HepG2 (cell line): ENCODE data around the gene EMC9. TPM values are rescaled to one million over a fixed set of nuclear protein-coding genes. Genes with fewer than 3 reads are reported as not detected.

ENCODE experiments used
- EZH2 ChIP-seq: conservative IDR thresholded peaks from 2 replicates; pipeline ENCODE4 v1.6.1; 2012; ENCODE audit warnings: mild to moderate bottlenecking, low read depth, low read length, moderate library complexity
- FOSL1 ChIP-seq: sonication (generic); formaldehyde crosslinking; IDR thresholded peaks from 2 replicates; pipeline ENCODE4 v1.9.0; 2021; ENCODE audit warnings: missing genetic modification reagents, borderline replicate concordance
- FOXM1 ChIP-seq: sonication (generic); formaldehyde crosslinking; IDR thresholded peaks from 2 replicates; pipeline ENCODE4 v1.5.0; 2020; ENCODE audit warnings: missing genetic modification reagents
- HIVEP1 ChIP-seq: sonication (generic); formaldehyde crosslinking; IDR thresholded peaks from 2 replicates; pipeline ENCODE4 v1.4.0; 2020; ENCODE audit warnings: mild to moderate bottlenecking, missing genetic modification reagents
- HOMEZ ChIP-seq: IDR thresholded peaks from 2 replicates; pipeline ENCODE4 v1.6.1; 2016; ENCODE audit warnings: low read depth
- JDP2 ChIP-seq: sonication (generic); formaldehyde crosslinking; IDR thresholded peaks from 2 replicates; pipeline ENCODE4 v1.8.1; 2022; ENCODE audit warnings: missing genetic modification reagents, borderline replicate concordance
- KDM3A ChIP-seq: IDR thresholded peaks from 2 replicates; pipeline ENCODE4 v1.6.1; 2018; ENCODE audit warnings: low read depth, missing compliant biosample characterization
- KDM5B ChIP-seq: sonication (generic); formaldehyde crosslinking; IDR thresholded peaks from 2 replicates; pipeline ENCODE4 v1.4.0; 2020; ENCODE audit warnings: missing genetic modification reagents, mild to moderate bottlenecking, borderline replicate concordance
- KLF13 ChIP-seq: sonication (generic); formaldehyde crosslinking; IDR thresholded peaks from 2 replicates; pipeline ENCODE4 v1.4.0; 2020; ENCODE audit warnings: mild to moderate bottlenecking, missing genetic modification reagents
- MTF2 ChIP-seq: sonication (generic); formaldehyde crosslinking; IDR thresholded peaks from 2 replicates; pipeline ENCODE4 v1.5.0; 2020; ENCODE audit warnings: missing genetic modification reagents, borderline replicate concordance
- NRL ChIP-seq: sonication (generic); formaldehyde crosslinking; IDR thresholded peaks from 2 replicates; pipeline ENCODE4 v1.5.0; 2020; ENCODE audit warnings: missing genetic modification reagents, mild to moderate bottlenecking, moderate library complexity, borderline replicate concordance
- PTBP1 ChIP-seq: fragments of 200-400 bp; formaldehyde crosslinking; IDR thresholded peaks from 2 replicates; pipeline ENCODE4 v1.6.1; 2018; ENCODE audit warnings: low read length, low read depth; ENCODE audit not compliant: poor library complexity, severe bottlenecking
- RARA ChIP-seq: IDR thresholded peaks from 2 replicates; pipeline ENCODE4 v1.6.1; 2016; ENCODE audit warnings: missing genetic modification reagents, missing compliant biosample characterization
- REPIN1 ChIP-seq: sonication (generic); formaldehyde crosslinking; IDR thresholded peaks from 2 replicates; pipeline ENCODE4 v1.8.0; 2022; ENCODE audit warnings: missing genetic modification reagents, low read depth, mild to moderate bottlenecking, borderline replicate concordance
- RNF2 ChIP-seq: fragments of 450-650 bp; conservative IDR thresholded peaks from 2 replicates; pipeline ENCODE4 v1.6.1; 2016; ENCODE audit warnings: low read depth
- RXRA ChIP-seq: sonication (generic); formaldehyde crosslinking; IDR thresholded peaks from 2 replicates; pipeline ENCODE4 v1.5.1; 2020; ENCODE audit warnings: missing genetic modification reagents
- SIX4 ChIP-seq: sonication (generic); formaldehyde crosslinking; IDR thresholded peaks from 2 replicates; pipeline ENCODE4 v1.4.0; 2020; ENCODE audit warnings: missing genetic modification reagents
- SNAPC2 ChIP-seq: sonication (generic); formaldehyde crosslinking; IDR thresholded peaks from 2 replicates; pipeline ENCODE4 v1.8.1; 2022; ENCODE audit warnings: mild to moderate bottlenecking, missing genetic modification reagents
- ZBTB7B ChIP-seq: sonication (generic); formaldehyde crosslinking; IDR thresholded peaks from 2 replicates; pipeline ENCODE4 v1.4.0; 2020; ENCODE audit warnings: missing genetic modification reagents
- ZFAT ChIP-seq: sonication (generic); formaldehyde crosslinking; conservative IDR thresholded peaks from 2 replicates; pipeline ENCODE4 v1.8.1; 2023; ENCODE audit warnings: missing genetic modification reagents, inconsistent platforms
- ZFY ChIP-seq: sonication (generic); formaldehyde crosslinking; IDR thresholded peaks from 2 replicates; pipeline ENCODE4 v1.4.0; 2020; ENCODE audit warnings: missing genetic modification reagents
- ZKSCAN1 ChIP-seq: fragments of 150-350 bp; IDR thresholded peaks from 2 replicates; pipeline ENCODE4 v1.6.1; 2014; ENCODE audit warnings: low read length
- ZNF18 ChIP-seq: sonication (generic); formaldehyde crosslinking; IDR thresholded peaks from 2 replicates; pipeline ENCODE4 v1.8.0; 2022; ENCODE audit warnings: mild to moderate bottlenecking, missing genetic modification reagents; ENCODE audit not compliant: insufficient replicate concordance
- ZNF354B ChIP-seq: sonication (generic); formaldehyde crosslinking; IDR thresholded peaks from 2 replicates; pipeline ENCODE4 v1.8.0; 2022; ENCODE audit warnings: mild to moderate bottlenecking, missing genetic modification reagents
- ZNF7 ChIP-seq: IDR thresholded peaks from 2 replicates; pipeline ENCODE4 v1.6.1; 2016; ENCODE audit warnings: missing biosample characterization, missing genetic modification reagents
- ZNF709 ChIP-seq: sonication (generic); formaldehyde crosslinking; IDR thresholded peaks from 2 replicates; pipeline ENCODE4 v1.5.0; 2020; ENCODE audit warnings: mild to moderate bottlenecking, missing genetic modification reagents
- ZSCAN5A ChIP-seq: sonication (generic); formaldehyde crosslinking; IDR thresholded peaks from 2 replicates; pipeline ENCODE4 v1.8.0; 2022; ENCODE audit warnings: mild to moderate bottlenecking, missing genetic modification reagents, borderline replicate concordance
- polyA plus RNA-seq, 8 experiments: library from polyadenylated mRNA; depleted of rRNA in 3 of 8; stranded (reverse) in 7 of 8; unstranded in 1 of 8; fragments of >200 nt; fragmentation: Illumina TruSeq in 4 of 8; extraction: Trizol in 4 of 8; gene quantifications; 2 replicates each; pipeline versions ENCODE4 v1.2.1 to v1.2.3, GENCODE V29; 2011 to 2016; ENCODE audit warnings: low read depth in 4 of 8, missing spikeins in 1 of 8, mixed read lengths in 1 of 8; ENCODE audit not compliant: insufficient read depth in 1 of 8
- total RNA-seq, 5 experiments: library from RNA; depleted of rRNA; stranded (reverse); fragments of >200 nt; fragmentation: Illumina TruSeq; extraction: Trizol; gene quantifications; 2 replicates each; pipeline ENCODE4 v1.2.3, GENCODE V29; 2016; ENCODE audit warnings: low read depth in 1 of 5

The EMC9 gene
- total and polyA plus RNA-seq, 2 of the 13 experiments (the other 11 are each of a cell fraction or from before 2014, with no cell fraction given): 60.5 to 78.7 TPM

GRCh38 chr14:24188251-24189058 lies 47.1 kb upstream of the EMC9 start, which contains the start of gene IPO4 (continued):
- peak; percentile 75 for TF ChIP-seq MTF2 (CRISPR knock-in tag)
- peak; percentile 98 for TF ChIP-seq KDM3A (CRISPR knock-in tag)
- TF ChIP-seq ZNF709 (CRISPR knock-in tag): peak; percentile 99
- TF ChIP-seq KLF13 (CRISPR knock-in tag): peak; percentile 99
- TF ChIP-seq FOSL1 (CRISPR knock-in tag): peak; percentile 59; the same call in 1 of the 2 replicates
- peak; percentile 86; the same call in 1 of the 2 replicates for TF ChIP-seq ZKSCAN1
- TF ChIP-seq HIVEP1 (CRISPR knock-in tag): peak; percentile 98
- TF ChIP-seq RXRA: peak; percentile 93
- TF ChIP-seq SIX4 (CRISPR knock-in tag): peak; percentile 90
- peak; percentile 100 for TF ChIP-seq KDM5B (CRISPR knock-in tag)
- peak; percentile 98; the same call in 1 of the 2 replicates for TF ChIP-seq NRL (CRISPR knock-in tag)
- peak; percentile 100 for TF ChIP-seq REPIN1 (CRISPR knock-in tag)
- peak; percentile 60 for TF ChIP-seq RARA (CRISPR knock-in tag)
- peak; percentile 96 for TF ChIP-seq ZFY
- TF ChIP-seq FOXM1 (CRISPR knock-in tag): no peak
- TF ChIP-seq JDP2 (CRISPR knock-in tag): no peak
- TF ChIP-seq RNF2: peak; percentile 92
- no peak for TF ChIP-seq EZH2
- TF ChIP-seq ZNF354B (CRISPR knock-in tag): peak; percentile 98
- TF ChIP-seq ZNF18 (CRISPR knock-in tag): peak; percentile 92
- no peak for TF ChIP-seq ZFAT (CRISPR knock-in tag)
- peak; percentile 98; the same call in 1 of the 2 replicates for TF ChIP-seq ZSCAN5A (CRISPR knock-in tag)
- peak; percentile 99 for TF ChIP-seq PTBP1
- peak; percentile 67; the same call in 1 of the 2 replicates for TF ChIP-seq ZNF7 (CRISPR knock-in tag)
- TF ChIP-seq SNAPC2 (CRISPR knock-in tag): peak; percentile 99
- peak; percentile 82; the same call in 1 of the 2 replicates for TF ChIP-seq ZBTB7B
- peak; percentile 97 for TF ChIP-seq HOMEZ (CRISPR knock-in tag)
